KMS-11 (cell line): ENCODE measurements around the gene RARB.

Experiments used
- H2AFZ ChIP-seq: fragments of 200-600 bp; sonication (generic); 2 replicates; pipeline ENCODE4 v1.6.1; 2016; ENCODE audit warnings: antibody characterized with exemption, mixed run types, low read depth
- H3K27ac ChIP-seq: fragments of 200-600 bp; sonication (generic); 2 replicates; pipeline ENCODE4 v1.6.1; 2016; ENCODE audit warnings: mild to moderate bottlenecking, mixed run types
- H3K27me3 ChIP-seq: fragments of 200-600 bp; sonication (generic); 2 replicates; pipeline ENCODE4 v1.6.1; 2017; ENCODE audit warnings: mild to moderate bottlenecking, low read depth, mixed run types, moderate library complexity; ENCODE audit not compliant: insufficient read depth
- H3K36me3 ChIP-seq: fragments of 200-600 bp; sonication (generic); 2 replicates; pipeline ENCODE4 v1.6.1; 2017; ENCODE audit warnings: mild to moderate bottlenecking, mixed run types; ENCODE audit not compliant: insufficient read depth
- H3K4me1 ChIP-seq: fragments of 200-600 bp; sonication (generic); 2 replicates; pipeline ENCODE4 v1.6.1; 2016; ENCODE audit warnings: mild to moderate bottlenecking, low read depth, mixed run types; ENCODE audit not compliant: poor library complexity, severe bottlenecking
- H3K4me2 ChIP-seq: fragments of 200-600 bp; sonication (generic); 2 replicates; pipeline ENCODE4 v1.7.0; 2016; ENCODE audit warnings: mild to moderate bottlenecking, mixed run types
- H3K4me3 ChIP-seq: fragments of 200-600 bp; sonication (generic); IDR thresholded peaks from 2 replicates; pipeline ENCODE4 v1.6.1; 2017; ENCODE audit warnings: low read depth, low read length, mixed read lengths; ENCODE audit not compliant: insufficient read depth
- H3K79me2 ChIP-seq: fragments of 200-600 bp; sonication (generic); 2 replicates; pipeline ENCODE4 v1.6.1; 2016; ENCODE audit warnings: low read depth, mixed run types; ENCODE audit not compliant: insufficient read depth
- H3K9ac ChIP-seq: fragments of 200-600 bp; sonication (generic); 2 replicates; pipeline ENCODE4 v1.6.1; 2016; ENCODE audit warnings: mild to moderate bottlenecking, mixed run types
- H4K20me1 ChIP-seq: fragments of 200-600 bp; sonication (generic); 2 replicates; pipeline ENCODE4 v1.6.1; 2016; ENCODE audit warnings: mild to moderate bottlenecking, mixed run types; ENCODE audit not compliant: insufficient read depth
- TF ChIP-seq, protein P1 (sequence below): fragments of 200-600 bp; sonication (generic); conservative IDR thresholded peaks from 2 replicates; pipeline ENCODE4 v1.6.1; 2017; ENCODE audit warnings: low read depth, mild to moderate bottlenecking, antibody characterized with exemption, low read length, moderate library complexity, mixed read lengths

The RARB gene

DNA sequence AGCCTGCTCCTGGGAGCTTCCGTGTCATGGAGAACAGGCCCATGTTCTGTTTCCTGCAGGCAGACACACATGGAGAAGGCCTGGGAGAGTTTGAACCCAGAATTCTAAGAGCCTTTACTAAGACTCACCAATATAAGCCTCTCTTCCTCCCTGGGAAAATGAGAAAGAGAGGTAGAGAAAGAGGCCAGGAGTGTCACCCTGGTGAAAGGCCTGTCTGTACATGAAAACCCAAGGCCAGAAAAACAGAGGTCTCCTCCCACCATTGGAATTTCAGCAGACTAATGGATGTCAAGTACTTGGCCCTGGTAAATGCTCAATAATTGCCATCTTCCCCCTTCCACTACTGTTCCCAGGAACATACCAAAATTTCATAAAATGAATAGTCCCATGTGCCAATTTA lies 119.0 kb downstream of the RARB start:
- Histone ChIP-seq H3K27me3 (no peaks in the 10 kb centered on the region), H4K20me1 (no peaks in the 10 kb centered on the region), H2AFZ (no peak overlapping the region), H3K4me1 (no peaks in the 10 kb centered on the region), H3K4me2 (no peak overlapping the region), H3K27ac (no peak overlapping the region), H3K9ac (no peak overlapping the region), H3K36me3 (no peaks in the 10 kb centered on the region), H3K79me2 (no peaks in the 10 kb centered on the region), H3K4me3 (no peak overlapping the region)
- TF ChIP-seq, protein P1, sequence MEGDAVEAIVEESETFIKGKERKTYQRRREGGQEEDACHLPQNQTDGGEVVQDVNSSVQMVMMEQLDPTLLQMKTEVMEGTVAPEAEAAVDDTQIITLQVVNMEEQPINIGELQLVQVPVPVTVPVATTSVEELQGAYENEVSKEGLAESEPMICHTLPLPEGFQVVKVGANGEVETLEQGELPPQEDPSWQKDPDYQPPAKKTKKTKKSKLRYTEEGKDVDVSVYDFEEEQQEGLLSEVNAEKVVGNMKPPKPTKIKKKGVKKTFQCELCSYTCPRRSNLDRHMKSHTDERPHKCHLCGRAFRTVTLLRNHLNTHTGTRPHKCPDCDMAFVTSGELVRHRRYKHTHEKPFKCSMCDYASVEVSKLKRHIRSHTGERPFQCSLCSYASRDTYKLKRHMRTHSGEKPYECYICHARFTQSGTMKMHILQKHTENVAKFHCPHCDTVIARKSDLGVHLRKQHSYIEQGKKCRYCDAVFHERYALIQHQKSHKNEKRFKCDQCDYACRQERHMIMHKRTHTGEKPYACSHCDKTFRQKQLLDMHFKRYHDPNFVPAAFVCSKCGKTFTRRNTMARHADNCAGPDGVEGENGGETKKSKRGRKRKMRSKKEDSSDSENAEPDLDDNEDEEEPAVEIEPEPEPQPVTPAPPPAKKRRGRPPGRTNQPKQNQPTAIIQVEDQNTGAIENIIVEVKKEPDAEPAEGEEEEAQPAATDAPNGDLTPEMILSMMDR, result no peak

DNA sequence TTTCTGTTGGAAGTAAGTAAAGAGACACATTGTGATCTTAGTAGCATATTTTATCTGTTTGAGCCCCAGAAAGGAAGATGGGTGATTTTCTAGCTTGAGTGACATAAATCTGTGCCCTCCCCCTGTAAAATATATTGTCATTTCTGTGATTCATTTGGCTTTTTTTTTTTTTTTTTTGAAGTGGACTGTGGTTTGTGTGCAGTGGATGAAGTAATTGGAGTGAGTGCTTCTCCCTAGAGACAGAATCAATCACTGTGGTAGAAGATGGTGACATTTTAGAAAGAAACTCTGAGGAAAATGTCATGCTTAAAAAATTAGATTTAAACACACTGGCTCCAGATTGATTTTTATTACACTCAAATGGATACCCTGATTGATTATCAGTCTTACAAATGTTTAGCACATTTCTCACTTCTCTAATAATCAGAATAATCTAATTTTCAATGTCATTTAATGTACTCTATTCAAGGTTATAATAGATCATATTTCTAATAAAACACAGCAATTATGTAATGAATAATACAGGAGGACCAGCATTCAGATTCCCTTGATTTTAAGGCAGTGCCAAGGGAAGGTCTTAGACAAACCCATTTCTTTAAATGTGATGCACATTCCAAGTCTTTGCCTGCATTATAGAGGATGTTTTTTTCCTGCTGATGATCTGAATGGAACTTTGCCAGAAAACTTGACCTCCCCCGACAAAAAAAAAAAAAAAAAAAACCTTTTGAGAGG lies 120.0 kb downstream of the RARB start:
- no peaks in the 10 kb centered on the region for H4K20me1 ChIP-seq
- TF ChIP-seq, protein P1, result no peak
- H3K36me3 ChIP-seq, result no peaks in the 10 kb centered on the region
- H3K79me2 ChIP-seq, result no peaks in the 10 kb centered on the region
- no peak overlapping the region for H2AFZ ChIP-seq
- H3K4me3 ChIP-seq, result no peak overlapping the region
- no peak overlapping the region for H3K9ac ChIP-seq
- H3K27me3 ChIP-seq, result no peaks in the 10 kb centered on the region
- no peak overlapping the region for H3K27ac ChIP-seq
- H3K4me2 ChIP-seq, result no peak overlapping the region
- no peaks in the 10 kb centered on the region for H3K4me1 ChIP-seq

DNA sequence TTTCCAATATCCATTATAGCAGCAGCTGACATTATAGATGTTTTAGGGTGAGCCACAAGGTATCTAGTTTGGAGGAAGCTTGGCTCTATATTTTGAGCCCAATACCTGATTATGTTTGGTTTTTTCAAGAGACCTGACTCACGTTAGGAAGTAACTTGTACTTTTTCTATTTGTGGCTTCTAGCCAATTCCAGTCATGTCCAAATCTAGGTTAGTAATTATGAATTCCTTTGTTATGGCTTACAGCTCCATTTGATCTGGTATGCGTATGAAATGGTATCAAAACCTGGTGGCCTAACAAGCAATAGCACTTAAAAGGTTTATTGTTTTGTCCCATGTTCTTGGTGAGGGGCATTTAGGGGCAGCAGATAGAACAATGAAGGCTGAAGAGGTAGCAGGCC lies 120.8 kb downstream of the RARB start:
- Histone ChIP-seq H3K36me3 (no peaks in the 10 kb centered on the region), H3K79me2 (no peaks in the 10 kb centered on the region), H4K20me1 (no peaks in the 10 kb centered on the region), H2AFZ (no peak overlapping the region), H3K27ac (no peak overlapping the region), H3K4me1 (no peaks in the 10 kb centered on the region), H3K27me3 (no peaks in the 10 kb centered on the region), H3K4me2 (no peak overlapping the region), H3K4me3 (no peak overlapping the region), H3K9ac (no peak overlapping the region)
- TF ChIP-seq, protein P1, result no peak

DNA sequence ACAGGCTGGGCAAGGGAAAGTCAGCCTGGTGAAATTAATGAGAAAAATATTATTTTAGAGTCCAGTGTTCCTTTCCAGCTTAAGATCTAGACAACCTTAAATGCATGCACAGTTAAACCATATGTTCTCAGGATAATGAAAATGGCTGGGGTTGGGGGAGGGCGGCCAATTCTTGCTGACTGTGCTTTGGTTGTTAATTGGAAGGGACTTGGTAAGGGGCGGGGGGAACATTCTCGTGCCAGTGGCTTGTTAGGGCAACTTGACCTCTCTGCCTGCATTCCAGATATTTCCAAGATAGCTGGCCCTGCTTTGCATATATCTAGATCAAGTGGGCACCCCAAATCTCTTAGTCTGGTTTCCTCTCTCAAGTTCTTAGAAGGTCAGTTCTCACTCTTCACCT lies 124.2 kb downstream of the RARB start:
- no peaks in the 10 kb centered on the region for H3K4me1 ChIP-seq
- H4K20me1 ChIP-seq, result no peaks in the 10 kb centered on the region
- H3K27ac ChIP-seq, result no peak overlapping the region
- H3K4me2 ChIP-seq, result no peak overlapping the region
- TF ChIP-seq, protein P1, result no peak
- H3K4me3 ChIP-seq, result no peak overlapping the region
- H3K9ac ChIP-seq, result no peak overlapping the region
- no peaks in the 10 kb centered on the region for H3K36me3 ChIP-seq
- no peaks in the 10 kb centered on the region for H3K27me3 ChIP-seq
- H2AFZ ChIP-seq, result no peak overlapping the region
- H3K79me2 ChIP-seq, result no peaks in the 10 kb centered on the region
